SK-N-SH (cell line): ENCODE measurements around the gene RPS19. TPM values are rescaled to one million over a fixed set of nuclear protein-coding genes. Genes with fewer than 3 reads are reported as not detected.

Experiments
- CTCF ChIA-PET: fragments of 300-600, 350-600 bp; formaldehyde crosslinking; extraction: SDS; loops from one replicate; lab custom pipeline; 2021; lab: Yijun Ruan, JAX
- POLR2A ChIA-PET: fragments of 350-600 bp; sonication (Branson Sonifier 250); formaldehyde crosslinking; extraction: SDS; loops from one replicate; lab custom pipeline; 2020; ENCODE audit warnings: antibody characterized with exemption, inconsistent platforms; lab: Yijun Ruan, JAX
- DNase-seq: peaks from one replicate; pipeline ENCODE4 v3.0.0; 2012
- H2AFZ ChIP-seq: fragments of 200-600 bp; sonication (generic); 2 replicates; pipeline ENCODE4 v1.8.1; 2016; ENCODE audit warnings: antibody characterized with exemption, mild to moderate bottlenecking, low read depth
- H3F3A ChIP-seq: fragments of 200-600 bp; sonication (generic); replicated peaks from 2 replicates; pipeline ENCODE3; 2016; ENCODE audit warnings: antibody characterized with exemption, mild to moderate bottlenecking; ENCODE audit not compliant: insufficient read depth
- H3K27ac ChIP-seq, 2 experiments: fragments of 200-500 bp in 1 of 2; fragments of 200-600 bp in 1 of 2; sonication (Bioruptor generic) in 1 of 2; sonication (generic), shearing (Covaris generic) in 1 of 2; 2 replicates each; pipeline versions ENCODE4 v1.5.1 to v1.6.1; 2014 to 2016; ENCODE audit warnings: low read depth in 2 of 2, inconsistent platforms in 1 of 2, low read length in 1 of 2, mild to moderate bottlenecking in 1 of 2, mixed read lengths in 1 of 2
- H3K27me3 ChIP-seq: fragments of 200-600 bp; sonication (generic), shearing (Covaris generic); 2 replicates; pipeline ENCODE4 v1.6.1; 2016; ENCODE audit warnings: mixed run types; ENCODE audit not compliant: insufficient read depth
- H3K36me3 ChIP-seq, 2 experiments: fragments of 200-500 bp in 1 of 2; fragments of 200-600 bp in 1 of 2; sonication (Bioruptor generic) in 1 of 2; sonication (generic) in 1 of 2; replicated peaks in 1 of 2; 2 replicates each; pipeline versions ENCODE3 to v1.5.1; 2014 to 2016; ENCODE audit warnings: low read length in 1 of 2, mild to moderate bottlenecking in 1 of 2; ENCODE audit not compliant: insufficient read depth in 2 of 2, control insufficient read depth in 1 of 2
- H3K4me1 ChIP-seq, 2 experiments: fragments of 200-500 bp in 1 of 2; fragments of 200-600 bp in 1 of 2; sonication (Bioruptor generic) in 1 of 2; sonication (generic), shearing (Covaris generic) in 1 of 2; 2 replicates each; pipeline versions ENCODE4 v1.5.1 to v1.6.1; 2014 to 2016; ENCODE audit warnings: low read depth in 1 of 2, low read length in 1 of 2, mixed run types in 1 of 2; ENCODE audit not compliant: insufficient read depth in 2 of 2, control insufficient read depth in 1 of 2
- H3K4me2 ChIP-seq: fragments of 200-600 bp; sonication (generic), shearing (Covaris generic); 2 replicates; pipeline ENCODE4 v1.6.1; 2017; ENCODE audit warnings: mixed run types
- H3K4me3 ChIP-seq, 2 experiments: fragments of 200-500 bp in 1 of 2; fragments of 200-600 bp in 1 of 2; sonication (Bioruptor generic) in 1 of 2; sonication (generic), shearing (Covaris generic) in 1 of 2; 2 replicates each; pipeline versions ENCODE4 v1.5.1 to v1.8.1; 2014 to 2016; ENCODE audit warnings: low read depth in 2 of 2, inconsistent platforms in 1 of 2, low read length in 1 of 2, mild to moderate bottlenecking in 1 of 2, mixed read lengths in 1 of 2, moderate library complexity in 1 of 2
- H3K79me2 ChIP-seq: fragments of 200-600 bp; sonication (generic); 2 replicates; pipeline ENCODE4 v1.8.1; 2017; ENCODE audit warnings: mild to moderate bottlenecking; ENCODE audit not compliant: insufficient read depth
- H3K9ac ChIP-seq: fragments of 200-600 bp; sonication (generic); 2 replicates; pipeline ENCODE4 v1.6.1; 2017; ENCODE audit warnings: mixed run types
- H3K9me2 ChIP-seq: fragments of 200-600 bp; sonication (generic); 2 replicates; pipeline ENCODE4 v1.6.1; 2017; ENCODE audit warnings: mixed run types
- H3K9me3 ChIP-seq: fragments of 200-600 bp; sonication (generic); 2 replicates; pipeline ENCODE4 v1.6.1; 2017; ENCODE audit warnings: mixed run types, mild to moderate bottlenecking, moderate library complexity
- H4K20me1 ChIP-seq: fragments of 200-600 bp; sonication (generic); 2 replicates; pipeline ENCODE4 v1.6.1; 2017; ENCODE audit warnings: mild to moderate bottlenecking, mixed run types; ENCODE audit not compliant: insufficient read depth
- CHD2 ChIP-seq: fragments of 150-350 bp; IDR thresholded peaks from 2 replicates; pipeline ENCODE4 v1.6.1; 2018; ENCODE audit warnings: low read length; ENCODE audit not compliant: partially characterized antibody
- EZH2phosphoT487 ChIP-seq: fragments of 200-600 bp; sonication (generic); IDR thresholded peaks from 2 replicates; pipeline ENCODE4 v1.6.1; 2017; ENCODE audit warnings: low read depth, mixed run types, mild to moderate bottlenecking, antibody characterized with exemption, moderate library complexity, borderline replicate concordance
- FOSL2 ChIP-seq: IDR thresholded peaks from 2 replicates; pipeline ENCODE4 v1.4.0; 2012; ENCODE audit warnings: low read depth, mild to moderate bottlenecking, moderate library complexity, borderline replicate concordance
- GABPA ChIP-seq: IDR thresholded peaks from 2 replicates; pipeline ENCODE4 v1.4.0; 2012; ENCODE audit warnings: low read depth, mild to moderate bottlenecking
- GATA2 ChIP-seq: sonication (generic); formaldehyde crosslinking; IDR thresholded peaks from 2 replicates; pipeline ENCODE4 v1.5.0; 2020; ENCODE audit warnings: mild to moderate bottlenecking, missing genetic modification reagents
- JUND ChIP-seq: IDR thresholded peaks from 2 replicates; pipeline ENCODE4 v1.4.0; 2012
- NFIC ChIP-seq: IDR thresholded peaks from 2 replicates; pipeline ENCODE4 v1.4.0; 2012; ENCODE audit warnings: borderline replicate concordance
- NRF1 ChIP-seq: IDR thresholded peaks from 2 replicates; pipeline ENCODE4 v1.6.1; 2012; ENCODE audit warnings: low read depth, mild to moderate bottlenecking, low read length
- POLR2AphosphoS5 ChIP-seq: IDR thresholded peaks from 2 replicates; pipeline ENCODE4 v1.6.1; 2012; ENCODE audit warnings: low read depth, low read length
- RAD21 ChIP-seq: IDR thresholded peaks from 2 replicates; pipeline ENCODE4 v1.6.1; 2012; ENCODE audit warnings: mild to moderate bottlenecking, low read length
- RXRA ChIP-seq: IDR thresholded peaks from 2 replicates; pipeline ENCODE4 v1.4.0; 2012; ENCODE audit warnings: low read depth, mild to moderate bottlenecking, borderline replicate concordance
- SMC3 ChIP-seq: IDR thresholded peaks from 2 replicates; pipeline ENCODE4 v1.6.1; 2012; ENCODE audit warnings: low read depth, low read length, improper control_type of control experiment
- TAF1 ChIP-seq: IDR thresholded peaks from 2 replicates; pipeline ENCODE4 v1.6.1; 2012; ENCODE audit warnings: low read depth, mild to moderate bottlenecking, low read length, moderate library complexity, borderline replicate concordance
- TCF12 ChIP-seq: IDR thresholded peaks from 2 replicates; pipeline ENCODE4 v1.4.0; 2012
- YY1 ChIP-seq: IDR thresholded peaks from 2 replicates; pipeline ENCODE4 v1.4.0; 2012; ENCODE audit warnings: low read depth, mild to moderate bottlenecking
- WGBS: methylation state at CpG from one replicate; pipeline ENCODE4 v1.1.6; 2017; ENCODE audit warnings: low lambda C conversion rate; 5-methylcytosine and 5-hydroxymethylcytosine counted together
- polyA plus RNA-seq, 3 experiments: library from polyadenylated mRNA; depleted of rRNA; stranded (reverse); fragments of >200 nt; gene quantifications; 2 replicates each; pipeline ENCODE4 v1.2.3, GENCODE V29; 2012
- TF ChIP-seq, protein P1 (sequence below): fragments of 150-350 bp; IDR thresholded peaks from 2 replicates; pipeline ENCODE4 v1.6.1; 2017; ENCODE audit warnings: antibody characterized with exemption, low read length, low read depth, borderline replicate concordance
- TF ChIP-seq, protein P2 (sequence below): IDR thresholded peaks from 2 replicates; pipeline ENCODE4 v1.4.0; 2012; ENCODE audit warnings: low read depth, borderline replicate concordance
- TF ChIP-seq, protein P3 (sequence below): IDR thresholded peaks from 2 replicates; pipeline ENCODE4; 2012
- TF ChIP-seq, protein P4 (sequence below): IDR thresholded peaks from 2 replicates; pipeline ENCODE4 v1.4.0; 2012; ENCODE audit warnings: low read depth, borderline replicate concordance
- TF ChIP-seq, protein P5 (sequence below): IDR thresholded peaks from 2 replicates; pipeline ENCODE4 v1.6.1; 2012; ENCODE audit warnings: mild to moderate bottlenecking, low read depth, low read length, moderate library complexity

RPS19 gene
- polyA plus RNA-seq, 1 of the 3 experiments (the other 2 are of a cell fraction), result 2,819 TPM

DNA sequence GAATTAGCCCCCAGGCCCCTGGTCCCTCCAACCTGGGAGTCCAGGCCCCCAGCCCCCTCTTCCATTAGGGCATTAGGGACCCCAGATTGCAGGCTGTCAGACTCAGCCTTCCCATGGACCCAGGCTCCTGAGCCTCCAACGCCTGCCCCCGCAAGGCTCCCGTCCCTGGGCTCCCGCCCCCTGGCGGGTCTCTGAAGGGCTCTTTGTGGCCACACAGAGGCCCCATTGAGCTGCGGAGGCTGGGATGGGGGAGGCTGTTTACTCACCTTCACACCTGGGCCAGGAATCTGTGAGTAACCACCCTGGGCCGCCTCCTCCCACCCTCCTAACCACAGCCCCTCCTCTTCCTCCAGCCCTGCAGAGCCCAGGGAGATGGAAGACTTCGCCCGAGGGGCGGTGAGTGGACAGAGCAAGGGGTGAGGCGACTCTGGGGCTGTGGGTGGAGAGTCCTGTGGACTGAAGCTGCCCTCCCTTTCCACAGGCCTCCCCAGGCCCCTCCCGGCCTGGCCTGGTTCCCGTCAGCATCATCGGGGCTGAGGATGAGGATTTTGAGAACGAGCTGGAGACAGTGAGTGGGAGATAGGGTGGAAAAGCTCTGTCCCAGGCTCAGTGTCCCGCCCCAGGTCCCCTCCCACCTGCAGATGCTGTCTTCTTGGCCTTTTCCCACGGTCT, 27.8 kb downstream of the RPS19 start:
- no peak overlapping the region for H2AFZ ChIP-seq
- no peak overlapping the region for H3K9ac ChIP-seq
- no peaks in the 10 kb centered on the region; the same call in 1 of the 2 replicates for H3K9me3 ChIP-seq
- peaks cover 40% of the 10 kb centered on the region for H3K79me2 ChIP-seq
- no peak for DNase-seq
- no peak overlapping the region for H3K4me3 ChIP-seq
- no peaks in the 10 kb centered on the region for H3K9me2 ChIP-seq
- POLR2A ChIA-PET, result no interaction called here
- CTCF ChIA-PET, result interaction anchor here (0.6 to 1.7 kb wide), 2 partner anchors 57 to 70 kb away, joined by 3 to 4 read pairs; no protein-coding TSS in a partner anchor
- H3K4me2 ChIP-seq, result no peak overlapping the region
- peaks cover 18 to 27% of the 10 kb centered on the region in 2 experiments for H3K36me3 ChIP-seq
- H3F3A ChIP-seq, result no peaks in the 10 kb centered on the region
- H3K27ac ChIP-seq, result no peak overlapping the region
- no peak for TF ChIP-seq NFIC
- TF ChIP-seq RAD21, result no peak
- TF ChIP-seq TAF1, result no peak
- TF ChIP-seq RXRA, result no peak
- TF ChIP-seq SMC3, result no peak
- TF ChIP-seq EZH2phosphoT487, result no peak
- TF ChIP-seq, protein P1, sequence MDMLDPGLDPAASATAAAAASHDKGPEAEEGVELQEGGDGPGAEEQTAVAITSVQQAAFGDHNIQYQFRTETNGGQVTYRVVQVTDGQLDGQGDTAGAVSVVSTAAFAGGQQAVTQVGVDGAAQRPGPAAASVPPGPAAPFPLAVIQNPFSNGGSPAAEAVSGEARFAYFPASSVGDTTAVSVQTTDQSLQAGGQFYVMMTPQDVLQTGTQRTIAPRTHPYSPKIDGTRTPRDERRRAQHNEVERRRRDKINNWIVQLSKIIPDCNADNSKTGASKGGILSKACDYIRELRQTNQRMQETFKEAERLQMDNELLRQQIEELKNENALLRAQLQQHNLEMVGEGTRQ, result no peak
- TF ChIP-seq FOSL2, result no peak
- TF ChIP-seq, protein P2, sequence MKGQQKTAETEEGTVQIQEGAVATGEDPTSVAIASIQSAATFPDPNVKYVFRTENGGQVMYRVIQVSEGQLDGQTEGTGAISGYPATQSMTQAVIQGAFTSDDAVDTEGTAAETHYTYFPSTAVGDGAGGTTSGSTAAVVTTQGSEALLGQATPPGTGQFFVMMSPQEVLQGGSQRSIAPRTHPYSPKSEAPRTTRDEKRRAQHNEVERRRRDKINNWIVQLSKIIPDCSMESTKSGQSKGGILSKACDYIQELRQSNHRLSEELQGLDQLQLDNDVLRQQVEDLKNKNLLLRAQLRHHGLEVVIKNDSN, result no peak
- TF ChIP-seq GABPA, result no peak
- TF ChIP-seq NRF1, result no peak
- TF ChIP-seq GATA2, result no peak
- no peak for TF ChIP-seq CHD2
- TF ChIP-seq, protein P3, sequence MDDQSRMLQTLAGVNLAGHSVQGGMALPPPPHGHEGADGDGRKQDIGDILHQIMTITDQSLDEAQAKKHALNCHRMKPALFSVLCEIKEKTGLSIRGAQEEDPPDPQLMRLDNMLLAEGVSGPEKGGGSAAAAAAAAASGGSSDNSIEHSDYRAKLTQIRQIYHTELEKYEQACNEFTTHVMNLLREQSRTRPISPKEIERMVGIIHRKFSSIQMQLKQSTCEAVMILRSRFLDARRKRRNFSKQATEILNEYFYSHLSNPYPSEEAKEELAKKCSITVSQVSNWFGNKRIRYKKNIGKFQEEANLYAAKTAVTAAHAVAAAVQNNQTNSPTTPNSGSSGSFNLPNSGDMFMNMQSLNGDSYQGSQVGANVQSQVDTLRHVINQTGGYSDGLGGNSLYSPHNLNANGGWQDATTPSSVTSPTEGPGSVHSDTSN, result no peak
- TF ChIP-seq YY1, result no peak
- no peak for TF ChIP-seq JUND
- TF ChIP-seq POLR2AphosphoS5, result no peak
- TF ChIP-seq TCF12, result no peak
- TF ChIP-seq, protein P4, sequence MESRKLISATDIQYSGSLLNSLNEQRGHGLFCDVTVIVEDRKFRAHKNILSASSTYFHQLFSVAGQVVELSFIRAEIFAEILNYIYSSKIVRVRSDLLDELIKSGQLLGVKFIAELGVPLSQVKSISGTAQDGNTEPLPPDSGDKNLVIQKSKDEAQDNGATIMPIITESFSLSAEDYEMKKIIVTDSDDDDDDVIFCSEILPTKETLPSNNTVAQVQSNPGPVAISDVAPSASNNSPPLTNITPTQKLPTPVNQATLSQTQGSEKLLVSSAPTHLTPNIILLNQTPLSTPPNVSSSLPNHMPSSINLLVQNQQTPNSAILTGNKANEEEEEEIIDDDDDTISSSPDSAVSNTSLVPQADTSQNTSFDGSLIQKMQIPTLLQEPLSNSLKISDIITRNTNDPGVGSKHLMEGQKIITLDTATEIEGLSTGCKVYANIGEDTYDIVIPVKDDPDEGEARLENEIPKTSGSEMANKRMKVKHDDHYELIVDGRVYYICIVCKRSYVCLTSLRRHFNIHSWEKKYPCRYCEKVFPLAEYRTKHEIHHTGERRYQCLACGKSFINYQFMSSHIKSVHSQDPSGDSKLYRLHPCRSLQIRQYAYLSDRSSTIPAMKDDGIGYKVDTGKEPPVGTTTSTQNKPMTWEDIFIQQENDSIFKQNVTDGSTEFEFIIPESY, result no peak
- TF ChIP-seq, protein P5, sequence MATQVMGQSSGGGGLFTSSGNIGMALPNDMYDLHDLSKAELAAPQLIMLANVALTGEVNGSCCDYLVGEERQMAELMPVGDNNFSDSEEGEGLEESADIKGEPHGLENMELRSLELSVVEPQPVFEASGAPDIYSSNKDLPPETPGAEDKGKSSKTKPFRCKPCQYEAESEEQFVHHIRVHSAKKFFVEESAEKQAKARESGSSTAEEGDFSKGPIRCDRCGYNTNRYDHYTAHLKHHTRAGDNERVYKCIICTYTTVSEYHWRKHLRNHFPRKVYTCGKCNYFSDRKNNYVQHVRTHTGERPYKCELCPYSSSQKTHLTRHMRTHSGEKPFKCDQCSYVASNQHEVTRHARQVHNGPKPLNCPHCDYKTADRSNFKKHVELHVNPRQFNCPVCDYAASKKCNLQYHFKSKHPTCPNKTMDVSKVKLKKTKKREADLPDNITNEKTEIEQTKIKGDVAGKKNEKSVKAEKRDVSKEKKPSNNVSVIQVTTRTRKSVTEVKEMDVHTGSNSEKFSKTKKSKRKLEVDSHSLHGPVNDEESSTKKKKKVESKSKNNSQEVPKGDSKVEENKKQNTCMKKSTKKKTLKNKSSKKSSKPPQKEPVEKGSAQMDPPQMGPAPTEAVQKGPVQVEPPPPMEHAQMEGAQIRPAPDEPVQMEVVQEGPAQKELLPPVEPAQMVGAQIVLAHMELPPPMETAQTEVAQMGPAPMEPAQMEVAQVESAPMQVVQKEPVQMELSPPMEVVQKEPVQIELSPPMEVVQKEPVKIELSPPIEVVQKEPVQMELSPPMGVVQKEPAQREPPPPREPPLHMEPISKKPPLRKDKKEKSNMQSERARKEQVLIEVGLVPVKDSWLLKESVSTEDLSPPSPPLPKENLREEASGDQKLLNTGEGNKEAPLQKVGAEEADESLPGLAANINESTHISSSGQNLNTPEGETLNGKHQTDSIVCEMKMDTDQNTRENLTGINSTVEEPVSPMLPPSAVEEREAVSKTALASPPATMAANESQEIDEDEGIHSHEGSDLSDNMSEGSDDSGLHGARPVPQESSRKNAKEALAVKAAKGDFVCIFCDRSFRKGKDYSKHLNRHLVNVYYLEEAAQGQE, result no peak
- TF ChIP-seq, all 33 proteins: peak for 0
- no peaks in the 10 kb centered on the region for H3K27me3 ChIP-seq
- 79% methylated on average over 13 of the region's 17 CpGs for WGBS
- peaks cover 11% of the 10 kb centered on the region in 2 experiments; a peak in 3 of 4 replicates for H3K4me1 ChIP-seq
- H4K20me1 ChIP-seq, result peaks cover 42% of the 10 kb centered on the region
